Colonic mucosa (tissue), 4 donors: Measurements from ENCODE around the gene C19orf73. TPM values are rescaled to one million over a fixed set of nuclear protein-coding genes. Genes with fewer than 3 reads are reported as not detected.

Source experiments
- DNase-seq: peaks from one replicate; pipeline ENCODE4 v3.0.0-alpha.2; 2020
- H3K27ac ChIP-seq: fragments of 200-600 bp; one replicate; pipeline ENCODE4 v1.8.0; 2021
- H3K27me3 ChIP-seq: fragments of 200-600 bp; one replicate; pipeline ENCODE4 v1.8.0; 2021
- H3K36me3 ChIP-seq: fragments of 200-600 bp; one replicate; pipeline ENCODE4 v1.8.0; 2021
- H3K4me1 ChIP-seq: fragments of 200-600 bp; one replicate; pipeline ENCODE4 v1.8.0; 2021; ENCODE audit warnings: mild to moderate bottlenecking
- H3K4me3 ChIP-seq: fragments of 200-600 bp; one replicate; pipeline ENCODE4 v1.8.0; 2021
- H3K9ac ChIP-seq, 2 donors: one replicate each; pipeline ENCODE4 v1.7.0; 2013; ENCODE audit warnings: control low read depth in 2 of 2, low read depth in 2 of 2, low read length in 2 of 2
- H3K9me3 ChIP-seq: fragments of 200-600 bp; one replicate; pipeline ENCODE4 v1.8.0; 2021
- intact Hi-C: fragments of 100-400 bp; cut with DNase I; formaldehyde crosslinking; loops from one replicate; pipeline ENCODE4 v1.14.1; 2022
- total RNA-seq, 2 donors: library from RNA; stranded (reverse); fragmentation: NEBNext Ultra II Directional in 1 of 2; extraction: Animal tissue kit (Norgen Biotek cat#: 25700) in 1 of 2; gene quantifications; one replicate each; pipeline ENCODE4 v1.2.1, GENCODE V29; 2021
- TF ChIP-seq, protein P1 (sequence below): fragments of 200-600 bp; IDR thresholded peaks from one replicate; pipeline ENCODE4 v1.8.0; 2022; ENCODE audit warnings: antibody characterized with exemption, mild to moderate bottlenecking
- donor health status: healthy.
- donor health status: DM: no; HTN: no; CAD: no.
- donor health status: DM: no; HTN: no; CAD: no.

The C19orf73 gene, protein sequence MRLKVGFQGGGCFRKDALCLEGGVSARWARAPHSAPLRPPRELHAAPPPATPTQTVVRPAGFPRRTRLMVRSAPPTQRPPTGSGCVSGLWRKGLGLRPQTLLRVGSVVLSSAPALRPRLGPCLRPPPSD
- total RNA-seq, result 1 to 10 TPM; 3.5 to 4.8 TPM

DNA sequence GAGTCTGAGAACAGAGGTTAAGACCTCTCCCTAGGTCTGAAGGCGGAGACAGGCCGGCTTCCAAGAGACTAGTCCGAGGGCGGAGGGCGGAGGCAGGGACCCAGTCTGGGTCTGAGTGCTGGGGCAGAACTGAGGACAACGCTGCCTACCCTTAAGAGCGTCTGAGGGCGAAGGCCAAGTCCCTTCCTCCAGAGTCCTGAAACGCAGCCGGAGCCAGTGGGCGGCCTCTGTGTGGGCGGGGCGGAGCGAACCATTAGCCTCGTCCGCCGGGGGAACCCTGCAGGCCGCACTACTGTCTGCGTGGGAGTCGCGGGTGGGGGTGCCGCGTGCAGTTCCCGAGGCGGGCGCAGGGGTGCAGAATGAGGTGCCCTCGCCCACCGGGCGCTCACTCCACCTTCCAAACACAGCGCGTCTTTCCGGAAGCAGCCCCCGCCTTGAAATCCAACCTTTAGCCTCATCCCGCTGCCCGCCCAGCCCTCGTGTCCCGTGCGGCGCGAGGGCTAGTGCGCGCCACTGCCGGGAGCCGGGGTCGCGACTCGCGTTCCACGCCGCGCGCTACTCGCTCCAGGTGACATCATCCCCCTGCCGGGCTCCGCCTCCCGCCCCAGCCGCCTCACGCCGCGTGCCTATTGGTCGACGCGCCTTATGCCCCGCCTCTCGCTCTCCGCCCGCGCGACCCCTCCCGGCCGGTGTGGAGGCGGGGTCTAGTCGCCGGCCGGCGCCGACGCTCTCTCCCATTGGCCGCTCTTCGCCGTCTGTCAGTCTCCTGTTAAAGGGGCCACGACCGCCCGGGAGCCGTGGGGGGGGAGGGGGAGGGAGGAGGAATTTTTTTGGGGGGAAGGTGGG lies at the start of gene C19orf73:
C19orf73 (minus strand) TSS at position 579 of the 846 bp plus-strand sequence; CDS start at position 458, 121 bp downstream.
- TF ChIP-seq, protein P1, sequence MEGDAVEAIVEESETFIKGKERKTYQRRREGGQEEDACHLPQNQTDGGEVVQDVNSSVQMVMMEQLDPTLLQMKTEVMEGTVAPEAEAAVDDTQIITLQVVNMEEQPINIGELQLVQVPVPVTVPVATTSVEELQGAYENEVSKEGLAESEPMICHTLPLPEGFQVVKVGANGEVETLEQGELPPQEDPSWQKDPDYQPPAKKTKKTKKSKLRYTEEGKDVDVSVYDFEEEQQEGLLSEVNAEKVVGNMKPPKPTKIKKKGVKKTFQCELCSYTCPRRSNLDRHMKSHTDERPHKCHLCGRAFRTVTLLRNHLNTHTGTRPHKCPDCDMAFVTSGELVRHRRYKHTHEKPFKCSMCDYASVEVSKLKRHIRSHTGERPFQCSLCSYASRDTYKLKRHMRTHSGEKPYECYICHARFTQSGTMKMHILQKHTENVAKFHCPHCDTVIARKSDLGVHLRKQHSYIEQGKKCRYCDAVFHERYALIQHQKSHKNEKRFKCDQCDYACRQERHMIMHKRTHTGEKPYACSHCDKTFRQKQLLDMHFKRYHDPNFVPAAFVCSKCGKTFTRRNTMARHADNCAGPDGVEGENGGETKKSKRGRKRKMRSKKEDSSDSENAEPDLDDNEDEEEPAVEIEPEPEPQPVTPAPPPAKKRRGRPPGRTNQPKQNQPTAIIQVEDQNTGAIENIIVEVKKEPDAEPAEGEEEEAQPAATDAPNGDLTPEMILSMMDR, result no peak
- Histone ChIP-seq H3K27ac (peak within 1 kb of the TSS; percentile 96), H3K9ac (peak within 1 kb of the TSS; percentile 85 to 92), H3K36me3 (no peaks in the 10 kb centered on the region), H3K9me3 (no peaks in the 10 kb centered on the region), H3K27me3 (no peaks in the 10 kb centered on the region), H3K4me3 (peak within 1 kb of the TSS; percentile 68), H3K4me1 (peaks cover 20% of the 10 kb centered on the region)
- peak; percentile 96 for DNase-seq
- intact Hi-C loops, result no loop called here

DNA sequence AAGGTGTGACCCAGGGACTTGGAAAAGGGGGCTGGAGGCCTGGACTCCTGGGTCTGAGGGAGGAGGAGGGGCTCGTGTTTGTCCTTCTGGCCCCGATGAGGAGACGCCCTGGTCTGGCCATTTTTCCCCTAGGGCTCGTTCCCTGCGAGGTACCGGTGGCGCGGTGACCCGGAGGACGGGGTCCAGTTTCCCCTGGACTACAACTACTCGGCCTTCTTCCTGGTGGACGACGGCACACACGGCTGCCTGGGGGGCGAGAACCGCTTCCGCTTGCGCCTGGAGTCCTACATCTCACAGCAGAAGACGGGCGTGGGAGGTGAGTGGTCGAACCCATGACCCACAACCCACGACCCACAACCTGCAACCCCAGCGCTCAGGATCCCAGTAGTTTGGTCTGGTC lies 49.5 kb upstream of the C19orf73 start:
- peaks cover 7% of the 10 kb centered on the region for H3K4me1 ChIP-seq
- no peak for DNase-seq
- TF ChIP-seq, protein P1, result no peak

DNA sequence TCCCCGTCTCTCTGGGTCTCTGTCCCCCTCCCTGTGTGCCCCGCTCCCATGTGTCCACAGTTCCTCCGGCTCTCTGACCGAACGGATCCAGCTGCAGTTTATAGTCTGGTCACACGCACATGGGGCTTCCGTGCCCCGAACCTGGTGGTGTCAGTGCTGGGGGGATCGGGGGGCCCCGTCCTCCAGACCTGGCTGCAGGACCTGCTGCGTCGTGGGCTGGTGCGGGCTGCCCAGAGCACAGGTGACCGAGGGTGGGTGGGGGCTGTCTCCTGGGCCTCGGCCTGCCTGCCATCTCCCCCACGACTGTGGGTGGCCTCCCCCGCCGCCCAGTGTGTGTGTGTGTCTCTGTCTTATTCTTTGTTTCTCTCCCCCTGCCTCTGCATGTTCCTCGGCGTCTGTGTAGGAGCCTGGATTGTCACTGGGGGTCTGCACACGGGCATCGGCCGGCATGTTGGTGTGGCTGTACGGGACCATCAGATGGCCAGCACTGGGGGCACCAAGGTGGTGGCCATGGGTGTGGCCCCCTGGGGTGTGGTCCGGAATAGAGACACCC lies 49.0 kb upstream of the C19orf73 start:
- H3K4me3 ChIP-seq, result no peak overlapping the region
- no peak for DNase-seq
- H3K36me3 ChIP-seq, result no peaks in the 10 kb centered on the region

More for the DNA sequence above, 49.5 kb upstream of the C19orf73 start:
- Histone ChIP-seq H3K27me3 (no peaks in the 10 kb centered on the region), H3K9me3 (no peaks in the 10 kb centered on the region), H3K27ac (peak overlapping the region; percentile 17), H3K36me3 (no peaks in the 10 kb centered on the region), H3K9ac (peak overlapping the region; percentile 39 to 67), H3K4me3 (no peak overlapping the region)
- intact Hi-C loops, result no loop called here

DNA sequence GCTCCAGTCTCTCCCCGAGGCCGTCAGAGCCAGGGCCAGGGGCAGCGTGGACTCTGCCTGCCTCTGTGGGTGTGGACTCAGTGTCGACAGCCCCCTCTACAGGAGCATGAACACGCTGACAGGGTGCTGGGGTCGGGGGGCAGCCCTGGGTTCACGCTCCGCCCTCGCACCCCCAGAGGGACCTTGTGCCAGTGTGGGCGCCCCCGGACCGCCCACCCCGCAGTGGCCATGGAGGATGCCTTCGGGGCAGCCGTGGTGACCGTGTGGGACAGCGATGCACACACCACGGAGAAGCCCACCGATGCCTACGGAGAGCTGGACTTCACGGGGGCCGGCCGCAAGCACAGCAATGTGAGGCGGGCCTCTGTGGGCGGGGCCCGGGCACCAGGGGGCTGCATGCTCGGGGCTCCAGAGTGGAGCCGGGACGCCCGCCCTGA lies 46.9 kb upstream of the C19orf73 start:
- Histone ChIP-seq H3K27ac (peak overlapping the region; percentile 65), H3K36me3 (no peaks in the 10 kb centered on the region), H3K27me3 (no peaks in the 10 kb centered on the region), H3K9ac (peak overlapping the region; percentile 84 to 86), H3K9me3 (no peaks in the 10 kb centered on the region), H3K4me1 (peaks cover 9% of the 10 kb centered on the region), H3K4me3 (peak overlapping the region; percentile 8)
- TF ChIP-seq, protein P1, result no peak
- intact Hi-C loops, result no loop called here
- DNase-seq, result no peak

More for the DNA sequence above, 49.0 kb upstream of the C19orf73 start:
- TF ChIP-seq, protein P1, result no peak
- Histone ChIP-seq H3K27me3 (no peaks in the 10 kb centered on the region), H3K9me3 (no peaks in the 10 kb centered on the region), H3K9ac (peak overlapping the region; percentile 39 to 67), H3K27ac (peak overlapping the region; percentile 17), H3K4me1 (peaks cover 7% of the 10 kb centered on the region)
- intact Hi-C loops, result no loop called here

DNA sequence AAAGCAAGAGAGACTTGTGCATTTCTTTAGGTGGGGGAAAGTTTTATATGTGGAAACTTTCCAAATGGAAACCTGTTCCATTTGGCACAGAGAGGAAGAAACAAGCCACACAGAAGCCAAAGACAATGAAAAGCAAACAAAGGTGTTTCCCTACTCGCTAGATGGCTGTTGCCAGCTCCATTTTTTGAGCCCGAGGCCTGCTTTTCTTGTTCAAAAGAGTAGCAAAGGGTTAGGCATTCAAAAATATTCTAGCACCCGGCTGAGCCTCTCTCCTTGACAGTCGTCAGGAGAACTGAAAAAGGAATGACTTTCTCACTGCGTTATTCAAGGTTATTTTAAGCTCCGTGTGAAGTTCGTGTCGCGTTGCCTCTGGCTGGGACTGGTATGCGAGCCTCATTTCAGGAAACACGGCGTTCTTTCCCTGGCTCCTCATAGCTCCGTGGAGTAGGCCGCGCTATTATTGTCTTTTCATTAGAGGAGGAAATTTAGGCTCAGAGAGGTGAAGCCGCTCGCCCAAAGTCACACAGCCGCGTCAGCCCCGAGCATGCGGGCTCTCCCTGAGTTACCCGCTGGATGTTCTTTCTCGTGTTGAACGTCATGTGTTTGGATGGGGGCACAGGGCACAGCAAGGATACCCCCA lies 46.3 kb upstream of the C19orf73 start:
- Histone ChIP-seq H3K4me1 (peaks cover 11% of the 10 kb centered on the region), H3K9ac (peak overlapping the region; percentile 84 to 86), H3K27ac (peak overlapping the region; percentile 65), H3K9me3 (no peaks in the 10 kb centered on the region), H3K27me3 (no peaks in the 10 kb centered on the region), H3K4me3 (peak overlapping the region; percentile 8), H3K36me3 (no peaks in the 10 kb centered on the region)
- TF ChIP-seq, protein P1, result no peak
- no peak for DNase-seq
- intact Hi-C loops, result no loop called here
